MM.1S (cell line): ENCODE measurements around the gene LIPT1.

ENCODE experiments used
- CTCF ChIP-seq: fragments of 300-600 bp; sonication (generic); IDR thresholded peaks from 2 replicates; pipeline ENCODE4 v1.5.1; 2016; ENCODE audit warnings: antibody characterized with exemption, low read length, mixed read lengths
- EZH2phosphoT487 ChIP-seq: fragments of 300-600 bp; sonication (generic); IDR thresholded peaks from 2 replicates; pipeline ENCODE4 v1.6.1; 2018; ENCODE audit warnings: antibody characterized with exemption, low read length

GRCh38 chr2:99198103-99198841 is 43.5 kb downstream of the LIPT1 start:
- TF ChIP-seq EZH2phosphoT487 (no peak), CTCF (no peak)
